GM06990 (cell line): ENCODE results near the gene CACNB2.

Experiments used
- DNase-seq: peaks from one replicate; pipeline ENCODE4 v3.0.0-alpha.2; 2011; ENCODE audit not compliant: insufficient read length; ENCODE audit errors: extremely low read depth
- H3K27me3 ChIP-seq: replicated peaks from 2 replicates; pipeline ENCODE4 v1.6.0; 2011; ENCODE audit warnings: low read length; ENCODE audit not compliant: control insufficient read depth, insufficient read depth
- H3K36me3 ChIP-seq: 2 replicates; pipeline ENCODE4 v1.5.1; 2011; ENCODE audit warnings: low read length; ENCODE audit not compliant: control insufficient read depth, insufficient read depth
- H3K4me3 ChIP-seq: replicated peaks from 2 replicates; pipeline ENCODE4 v1.5.1; 2011; ENCODE audit warnings: low read depth, mild to moderate bottlenecking, control low read depth, low read length
- TF ChIP-seq, protein P1 (sequence below): IDR thresholded peaks from 2 replicates; pipeline ENCODE4 v1.5.1; 2011; ENCODE audit warnings: low read length, control low read depth, mild to moderate bottlenecking, inconsistent platforms; ENCODE audit not compliant: insufficient read depth, poor library complexity, severe bottlenecking

Gene CACNB2

DNA sequence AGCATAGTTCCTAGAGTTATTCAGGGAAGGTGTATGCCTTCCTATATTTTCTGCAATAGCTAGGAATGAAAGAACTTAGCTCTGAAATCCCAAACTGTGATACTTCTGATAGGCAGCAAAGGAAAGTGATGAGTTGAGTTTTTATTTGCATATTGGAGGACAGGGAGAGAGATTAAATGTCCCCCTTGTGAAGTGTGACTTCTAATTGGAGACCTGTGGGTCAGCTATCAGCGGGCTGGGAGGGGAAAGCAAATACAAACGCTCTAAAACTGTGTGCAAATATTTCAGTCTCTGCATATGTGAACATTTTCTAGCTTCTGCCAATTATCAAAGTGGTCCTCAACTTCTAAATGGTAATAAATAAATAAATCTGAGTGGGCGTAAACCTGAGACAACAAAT is 203.3 kb downstream of the CACNB2 start:
- H3K27me3 ChIP-seq: no peaks in the 10 kb centered on the region
- no peak for DNase-seq
- TF ChIP-seq, protein P1, sequence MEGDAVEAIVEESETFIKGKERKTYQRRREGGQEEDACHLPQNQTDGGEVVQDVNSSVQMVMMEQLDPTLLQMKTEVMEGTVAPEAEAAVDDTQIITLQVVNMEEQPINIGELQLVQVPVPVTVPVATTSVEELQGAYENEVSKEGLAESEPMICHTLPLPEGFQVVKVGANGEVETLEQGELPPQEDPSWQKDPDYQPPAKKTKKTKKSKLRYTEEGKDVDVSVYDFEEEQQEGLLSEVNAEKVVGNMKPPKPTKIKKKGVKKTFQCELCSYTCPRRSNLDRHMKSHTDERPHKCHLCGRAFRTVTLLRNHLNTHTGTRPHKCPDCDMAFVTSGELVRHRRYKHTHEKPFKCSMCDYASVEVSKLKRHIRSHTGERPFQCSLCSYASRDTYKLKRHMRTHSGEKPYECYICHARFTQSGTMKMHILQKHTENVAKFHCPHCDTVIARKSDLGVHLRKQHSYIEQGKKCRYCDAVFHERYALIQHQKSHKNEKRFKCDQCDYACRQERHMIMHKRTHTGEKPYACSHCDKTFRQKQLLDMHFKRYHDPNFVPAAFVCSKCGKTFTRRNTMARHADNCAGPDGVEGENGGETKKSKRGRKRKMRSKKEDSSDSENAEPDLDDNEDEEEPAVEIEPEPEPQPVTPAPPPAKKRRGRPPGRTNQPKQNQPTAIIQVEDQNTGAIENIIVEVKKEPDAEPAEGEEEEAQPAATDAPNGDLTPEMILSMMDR: no peak
- H3K36me3 ChIP-seq: no peaks in the 10 kb centered on the region
- no peak overlapping the region for H3K4me3 ChIP-seq

DNA sequence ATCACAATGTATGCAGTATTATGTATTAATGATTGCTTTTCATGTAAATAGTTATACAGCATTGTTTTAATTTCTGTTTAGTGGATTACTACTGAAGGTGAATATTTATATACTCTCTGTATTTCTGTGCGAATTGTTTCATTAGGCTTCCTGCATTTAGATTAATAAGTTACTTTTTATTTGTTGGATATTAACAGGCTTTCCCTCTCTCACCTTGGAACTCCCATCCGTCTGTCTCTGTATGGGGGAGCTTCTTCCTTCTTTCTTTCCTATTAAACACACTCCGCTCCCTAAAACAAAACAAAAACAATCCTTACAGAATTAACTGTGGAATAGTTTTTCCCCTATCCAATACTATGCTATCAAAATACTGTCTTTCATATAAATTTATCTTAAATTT is 205.1 kb downstream of the CACNB2 start:
- TF ChIP-seq, protein P1: no peak
- Histone ChIP-seq H3K27me3 (no peaks in the 10 kb centered on the region), H3K36me3 (no peaks in the 10 kb centered on the region), H3K4me3 (no peak overlapping the region)
- DNase-seq: no peak

DNA sequence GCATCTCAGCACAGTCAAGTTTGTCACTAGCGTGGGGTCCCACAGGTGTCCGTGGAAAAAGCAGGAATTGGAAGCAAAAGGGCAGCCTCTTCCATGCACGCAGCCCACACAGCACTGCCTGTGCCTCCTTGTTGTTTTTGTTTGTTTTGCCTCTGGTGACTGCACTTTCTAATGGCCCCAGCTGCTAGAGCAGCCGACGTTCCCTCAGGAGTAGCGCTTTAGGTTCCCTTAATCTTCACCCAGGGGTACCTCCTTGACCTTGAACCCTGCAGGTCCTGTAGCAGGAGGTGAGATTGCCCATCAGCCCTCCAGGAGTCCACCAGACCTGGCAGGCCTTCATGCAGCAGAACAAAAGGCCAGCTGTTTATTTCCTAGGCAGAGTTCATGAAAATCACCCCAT is 210.1 kb downstream of the CACNB2 start:
- H3K4me3 ChIP-seq: no peak overlapping the region
- TF ChIP-seq, protein P1: no peak
- no peaks in the 10 kb centered on the region for H3K36me3 ChIP-seq
- no peak for DNase-seq
- no peaks in the 10 kb centered on the region for H3K27me3 ChIP-seq

DNA sequence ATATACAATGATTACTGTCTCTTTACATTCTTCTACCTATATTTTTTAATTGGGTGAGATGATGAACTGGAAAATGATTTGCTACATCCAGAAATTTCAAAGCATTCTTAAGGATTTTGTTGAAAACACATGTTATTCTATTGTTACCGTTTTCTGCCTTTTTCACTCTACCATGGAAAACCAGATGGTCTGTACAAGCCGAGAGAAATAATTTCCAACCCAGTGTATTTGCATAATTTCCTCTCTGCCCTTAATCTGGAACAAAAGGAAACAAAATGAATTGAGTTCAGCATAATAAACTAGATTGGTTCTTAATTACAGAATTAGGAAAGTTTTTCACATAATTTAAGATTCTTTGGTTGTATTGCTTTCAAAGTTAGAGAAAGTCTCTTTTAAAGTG is 211.2 kb downstream of the CACNB2 start:
- H3K4me3 ChIP-seq: no peak overlapping the region
- no peaks in the 10 kb centered on the region for H3K27me3 ChIP-seq
- TF ChIP-seq, protein P1: no peak
- DNase-seq: no peak
- no peaks in the 10 kb centered on the region for H3K36me3 ChIP-seq

DNA sequence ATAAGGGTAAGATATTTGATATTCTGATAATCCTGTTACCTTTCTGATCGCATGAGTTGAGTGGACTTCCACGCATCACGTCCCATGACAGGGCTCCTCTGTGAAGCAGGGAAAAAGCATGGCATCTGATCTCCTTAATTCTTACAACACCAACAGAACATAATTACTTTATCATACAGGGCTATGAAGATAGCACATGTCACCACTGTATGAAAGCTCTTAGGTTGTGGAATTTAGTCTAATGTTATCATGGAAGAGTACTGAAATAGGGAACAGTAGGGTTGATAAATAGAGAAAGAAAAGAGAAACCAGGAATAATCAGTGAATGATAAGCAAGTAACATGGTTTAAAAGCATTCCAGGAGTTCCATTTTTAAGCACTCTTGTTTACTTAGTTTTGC is 212.0 kb downstream of the CACNB2 start:
- no peak for DNase-seq
- TF ChIP-seq, protein P1: no peak
- Histone ChIP-seq H3K36me3 (no peaks in the 10 kb centered on the region), H3K4me3 (no peak overlapping the region), H3K27me3 (no peaks in the 10 kb centered on the region)

DNA sequence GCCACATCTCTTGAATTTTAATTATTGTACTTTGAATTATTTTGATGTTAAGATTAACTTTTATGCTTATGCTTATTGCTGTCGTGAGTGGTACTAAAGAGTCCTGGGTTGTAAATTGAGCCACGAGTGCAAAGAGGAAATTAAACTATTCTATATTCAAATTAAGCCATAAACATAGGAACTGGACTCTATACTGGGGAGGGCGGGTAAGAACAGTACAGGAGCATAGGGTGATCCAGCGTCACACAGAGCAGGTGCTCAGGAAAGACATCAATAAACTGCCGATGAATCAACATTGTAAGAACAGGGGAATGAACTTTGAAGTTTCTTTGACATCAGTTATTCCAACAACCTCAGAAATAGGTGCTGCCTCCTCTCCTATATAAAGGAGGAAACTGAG is 219.6 kb downstream of the CACNB2 start:
- TF ChIP-seq, protein P1: no peak
- Histone ChIP-seq H3K4me3 (no peak overlapping the region), H3K27me3 (no peaks in the 10 kb centered on the region), H3K36me3 (no peaks in the 10 kb centered on the region)
- no peak for DNase-seq
